Calu3 (cell line): ENCODE results near the gene ARL6IP1. TPM values are rescaled to one million over a fixed set of nuclear protein-coding genes. Genes with fewer than 3 reads are reported as not detected.

ENCODE experiments used
- BruUV-seq: library from RNA; stranded (reverse); fragments of 400-500 nt; replicated peaks from 2 replicates; lab custom pipeline; 2021; lab: Mats Ljungman, UMichigan
- CTCF ChIA-PET: fragments of 300-600 bp; sonication (Branson Sonifier 250); formaldehyde crosslinking; loops from one replicate; lab custom pipeline; 2022; ENCODE audit warnings: antibody characterized with exemption; lab: Charles Lee
- DNase-seq: peaks from one replicate; pipeline ENCODE4 v3.0.0; 2022
- H3K27ac Mint-ChIP-seq: one replicate; pipeline ENCODE4 v1.8.0; 2022; ENCODE audit warnings: mixed read lengths; ENCODE audit not compliant: unreplicated experiment
- H3K27me3 Mint-ChIP-seq: one replicate; pipeline ENCODE4 v1.8.0; 2022; ENCODE audit warnings: mixed read lengths; ENCODE audit not compliant: unreplicated experiment
- H3K36me3 Mint-ChIP-seq: one replicate; pipeline ENCODE4 v1.8.0; 2022; ENCODE audit warnings: mild to moderate bottlenecking, moderate library complexity, mixed read lengths; ENCODE audit not compliant: insufficient read depth, unreplicated experiment
- H3K4me1 Mint-ChIP-seq: one replicate; pipeline ENCODE4 v1.8.0; 2022; ENCODE audit warnings: mild to moderate bottlenecking, low read depth, mixed read lengths; ENCODE audit not compliant: unreplicated experiment
- H3K4me3 Mint-ChIP-seq: one replicate; pipeline ENCODE4 v1.8.0; 2022; ENCODE audit warnings: mild to moderate bottlenecking, low read depth, moderate library complexity, mixed read lengths; ENCODE audit not compliant: unreplicated experiment
- H3K9me3 Mint-ChIP-seq: one replicate; pipeline ENCODE4 v1.8.0; 2022; ENCODE audit warnings: low read depth, mixed read lengths; ENCODE audit not compliant: unreplicated experiment
- intact Hi-C: fragments of 100-400 bp; cut with micrococcal nuclease; formaldehyde crosslinking; loops from one replicate; pipeline ENCODE4 v1.10.0; 2022; ENCODE audit not compliant: unreplicated experiment
- total RNA-seq: library from RNA; stranded (reverse); gene quantifications from 2 replicates; pipeline ENCODE4 v1.2.3, GENCODE V29; 2022
- TF ChIP-seq, protein P1 (sequence below): fragments of 200-600 bp; IDR thresholded peaks from one replicate; pipeline ENCODE4 v1.8.0; 2022; ENCODE audit warnings: antibody characterized with exemption; ENCODE audit not compliant: unreplicated experiment

The ARL6IP1 gene
- total RNA-seq, 1 experiment from 2014 or later = 296 TPM

GRCh38 chr16:18800293-18800692 lies 1.1 kb downstream of the ARL6IP1 start:
- no peak for DNase-seq
- Mint-ChIP-seq H3K36me3 (peaks cover 79% of the 10 kb centered on the region), H3K4me3 (peak overlapping the region; percentile 98), H3K9me3 (no peaks in the 10 kb centered on the region), H3K4me1 (peaks cover 44% of the 10 kb centered on the region), H3K27ac (peak overlapping the region; percentile 99), H3K27me3 (no peaks in the 10 kb centered on the region)
- CTCF ChIA-PET = interaction anchor here (0.6 to 2.3 kb wide), 4 partner anchors 10 to 258 kb away, joined by 3 to 39 read pairs (median 4); partner anchors contain the start of gene RPS15A
- TF ChIP-seq, protein P1, sequence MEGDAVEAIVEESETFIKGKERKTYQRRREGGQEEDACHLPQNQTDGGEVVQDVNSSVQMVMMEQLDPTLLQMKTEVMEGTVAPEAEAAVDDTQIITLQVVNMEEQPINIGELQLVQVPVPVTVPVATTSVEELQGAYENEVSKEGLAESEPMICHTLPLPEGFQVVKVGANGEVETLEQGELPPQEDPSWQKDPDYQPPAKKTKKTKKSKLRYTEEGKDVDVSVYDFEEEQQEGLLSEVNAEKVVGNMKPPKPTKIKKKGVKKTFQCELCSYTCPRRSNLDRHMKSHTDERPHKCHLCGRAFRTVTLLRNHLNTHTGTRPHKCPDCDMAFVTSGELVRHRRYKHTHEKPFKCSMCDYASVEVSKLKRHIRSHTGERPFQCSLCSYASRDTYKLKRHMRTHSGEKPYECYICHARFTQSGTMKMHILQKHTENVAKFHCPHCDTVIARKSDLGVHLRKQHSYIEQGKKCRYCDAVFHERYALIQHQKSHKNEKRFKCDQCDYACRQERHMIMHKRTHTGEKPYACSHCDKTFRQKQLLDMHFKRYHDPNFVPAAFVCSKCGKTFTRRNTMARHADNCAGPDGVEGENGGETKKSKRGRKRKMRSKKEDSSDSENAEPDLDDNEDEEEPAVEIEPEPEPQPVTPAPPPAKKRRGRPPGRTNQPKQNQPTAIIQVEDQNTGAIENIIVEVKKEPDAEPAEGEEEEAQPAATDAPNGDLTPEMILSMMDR = no peak
- no TSS peak for BruUV-seq
- intact Hi-C loops = loop anchor here (5.0 kb wide), 1 partner anchor 167 kb away; no protein-coding TSS in a partner anchor

DNA sequence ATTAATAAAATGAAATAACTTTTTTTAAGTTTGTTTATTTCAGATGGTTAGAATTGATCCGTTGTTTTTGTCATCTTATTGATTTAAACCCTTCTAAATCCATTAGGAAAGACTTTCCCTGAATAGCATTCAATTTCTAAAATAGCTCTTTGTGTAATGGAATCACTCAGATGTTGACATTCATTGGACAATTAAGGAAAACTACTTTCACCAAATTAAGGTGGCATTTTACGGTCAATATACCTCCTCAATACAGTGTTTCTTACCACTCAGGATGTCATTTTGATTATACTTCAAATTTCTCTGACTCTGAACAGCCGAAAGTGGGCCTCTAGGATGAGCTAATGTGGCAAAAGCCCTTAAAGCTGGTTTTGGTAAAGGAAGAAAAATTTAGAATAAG lies 1.8 kb downstream of the ARL6IP1 start:
- peak overlapping the region; percentile 99 for H3K27ac Mint-ChIP-seq
- peak overlapping the region; percentile 98 for H3K4me3 Mint-ChIP-seq
- no peaks in the 10 kb centered on the region for H3K27me3 Mint-ChIP-seq
- no TSS peak for BruUV-seq
- peaks cover 87% of the 10 kb centered on the region for H3K36me3 Mint-ChIP-seq
- H3K4me1 Mint-ChIP-seq = peaks cover 44% of the 10 kb centered on the region
- DNase-seq = no peak
- TF ChIP-seq, protein P1 = no peak
- intact Hi-C loops = no loop called here
- CTCF ChIA-PET = interaction anchor here (0.6 to 1.8 kb wide), 2 partner anchors 9 to 145 kb away, joined by 4 to 17 read pairs; partner anchors contain the start of gene RPS15A
- H3K9me3 Mint-ChIP-seq = no peaks in the 10 kb centered on the region

DNA sequence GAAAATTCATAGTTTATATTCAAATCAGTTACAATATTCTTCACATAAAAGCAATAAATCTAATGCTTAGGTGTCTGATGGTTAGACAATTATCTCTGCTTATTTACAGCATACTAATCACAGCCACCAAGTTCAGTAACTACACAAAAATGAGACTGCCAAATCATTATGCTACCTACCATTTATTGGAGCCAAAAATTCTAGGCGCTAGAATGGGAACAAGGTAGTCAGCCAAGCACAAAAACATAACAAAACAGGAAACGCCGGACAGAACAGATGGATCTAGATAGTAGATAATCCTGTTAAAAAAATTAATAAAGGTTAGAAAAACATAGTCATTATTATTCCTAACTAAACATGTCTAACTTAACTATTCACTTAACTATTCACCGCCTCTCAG lies 3.6 kb downstream of the ARL6IP1 start:
- BruUV-seq = no TSS peak
- H3K4me1 Mint-ChIP-seq = peaks cover 34% of the 10 kb centered on the region
- H3K27me3 Mint-ChIP-seq = no peaks in the 10 kb centered on the region
- no peak overlapping the region for H3K4me3 Mint-ChIP-seq
- no peak for DNase-seq
- intact Hi-C loops = no loop called here
- H3K27ac Mint-ChIP-seq = no peak overlapping the region
- TF ChIP-seq, protein P1 = no peak
- H3K9me3 Mint-ChIP-seq = no peaks in the 10 kb centered on the region
- peaks cover 96% of the 10 kb centered on the region for H3K36me3 Mint-ChIP-seq
- CTCF ChIA-PET = interaction anchor here (1.3 kb wide), 1 partner anchor 288 kb away, joined by 3 read pairs; no protein-coding TSS in a partner anchor

DNA sequence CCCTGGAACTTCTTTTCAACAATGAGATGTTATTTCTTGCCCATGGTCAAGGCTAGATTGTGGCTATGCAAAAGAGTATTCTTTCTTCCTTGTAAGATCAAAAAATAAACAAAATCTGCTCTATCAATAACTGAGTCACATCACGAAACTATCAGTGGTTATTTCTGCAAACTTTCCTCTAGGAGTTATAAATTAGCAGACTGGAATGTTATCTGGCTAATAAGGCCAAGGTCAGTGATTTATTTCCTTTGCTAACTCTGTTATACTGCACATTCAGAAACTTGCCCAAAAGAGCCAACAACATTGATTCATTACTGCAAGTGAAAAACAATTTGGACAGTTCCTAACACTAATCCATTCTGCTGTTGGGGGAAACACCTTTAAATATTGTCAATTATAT lies 5.0 kb downstream of the ARL6IP1 start:
- BruUV-seq = no TSS peak
- peaks cover 36% of the 10 kb centered on the region for H3K4me1 Mint-ChIP-seq
- no peak for DNase-seq
- H3K27ac Mint-ChIP-seq = peak overlapping the region; percentile 69
- TF ChIP-seq, protein P1 = no peak
- no peaks in the 10 kb centered on the region for H3K9me3 Mint-ChIP-seq
- peak overlapping the region; percentile 32 for H3K4me3 Mint-ChIP-seq
- intact Hi-C loops = no loop called here
- CTCF ChIA-PET = interaction anchor here (1.4 kb wide), 1 partner anchor 340 kb away, joined by 3 read pairs; no protein-coding TSS in a partner anchor
- H3K27me3 Mint-ChIP-seq = no peaks in the 10 kb centered on the region
- peaks cover 92% of the 10 kb centered on the region for H3K36me3 Mint-ChIP-seq
